DOHH2 (cell line): ENCODE measurements around the gene ETV6.

Experiments
- EZH2phosphoT487 ChIP-seq: fragments of 200-600 bp; sonication (generic); IDR thresholded peaks from 2 replicates; pipeline ENCODE4 v1.6.1; 2017; ENCODE audit warnings: borderline replicate concordance, mild to moderate bottlenecking, antibody characterized with exemption, low read length, moderate library complexity, mixed read lengths
- TF ChIP-seq, protein P1 (sequence below): fragments of 200-600 bp; sonication (generic); IDR thresholded peaks from one replicate; pipeline ENCODE4 v1.5.1; 2014; ENCODE audit warnings: antibody characterized with exemption, mild to moderate bottlenecking, low read depth, low read length; ENCODE audit not compliant: poor library complexity, severe bottlenecking

DNA sequence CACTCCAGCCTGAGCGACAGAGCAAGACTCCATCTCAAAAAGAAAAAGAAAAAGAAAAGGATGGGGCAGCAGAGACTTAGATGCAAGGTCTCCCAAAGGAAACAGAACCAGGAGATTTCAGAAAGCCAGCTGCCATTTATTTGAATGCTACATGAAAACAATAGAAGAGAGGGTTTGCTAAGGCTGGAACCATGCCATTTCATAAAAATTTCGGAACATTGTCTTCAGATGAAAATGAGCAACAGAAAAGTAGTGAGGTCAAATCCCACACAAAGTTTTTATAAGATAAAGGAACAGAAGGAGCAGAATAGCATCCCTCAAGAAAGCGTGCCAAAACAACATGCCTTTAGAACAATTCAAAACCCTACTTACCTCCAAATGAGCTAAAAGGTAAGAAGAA is 175.3 kb downstream of the ETV6 start:
- TF ChIP-seq, protein P1, sequence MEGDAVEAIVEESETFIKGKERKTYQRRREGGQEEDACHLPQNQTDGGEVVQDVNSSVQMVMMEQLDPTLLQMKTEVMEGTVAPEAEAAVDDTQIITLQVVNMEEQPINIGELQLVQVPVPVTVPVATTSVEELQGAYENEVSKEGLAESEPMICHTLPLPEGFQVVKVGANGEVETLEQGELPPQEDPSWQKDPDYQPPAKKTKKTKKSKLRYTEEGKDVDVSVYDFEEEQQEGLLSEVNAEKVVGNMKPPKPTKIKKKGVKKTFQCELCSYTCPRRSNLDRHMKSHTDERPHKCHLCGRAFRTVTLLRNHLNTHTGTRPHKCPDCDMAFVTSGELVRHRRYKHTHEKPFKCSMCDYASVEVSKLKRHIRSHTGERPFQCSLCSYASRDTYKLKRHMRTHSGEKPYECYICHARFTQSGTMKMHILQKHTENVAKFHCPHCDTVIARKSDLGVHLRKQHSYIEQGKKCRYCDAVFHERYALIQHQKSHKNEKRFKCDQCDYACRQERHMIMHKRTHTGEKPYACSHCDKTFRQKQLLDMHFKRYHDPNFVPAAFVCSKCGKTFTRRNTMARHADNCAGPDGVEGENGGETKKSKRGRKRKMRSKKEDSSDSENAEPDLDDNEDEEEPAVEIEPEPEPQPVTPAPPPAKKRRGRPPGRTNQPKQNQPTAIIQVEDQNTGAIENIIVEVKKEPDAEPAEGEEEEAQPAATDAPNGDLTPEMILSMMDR: no peak
- TF ChIP-seq EZH2phosphoT487: no peak
